Peyer's patch (tissue), 4 donors: ENCODE measurements around the gene QPRT.

ENCODE experiments used
- CTCF ChIP-seq, 6 experiments: fragments of 450-650 bp in 4 of 6; fragments of 200-600 bp in 2 of 6; sonication (generic) in 1 of 6; IDR thresholded peaks; one replicate each; pipeline ENCODE4 v1.5.1; 2017 to 2019; ENCODE audit warnings: antibody characterized with exemption in 6 of 6, mild to moderate bottlenecking in 3 of 6, moderate library complexity in 1 of 6
- POLR2A ChIP-seq, 2 donors: fragments of 450-650 bp; IDR thresholded peaks; one replicate each; pipeline ENCODE4 v1.5.1; 2017; ENCODE audit warnings: antibody characterized with exemption in 2 of 2, mild to moderate bottlenecking in 2 of 2, moderate library complexity in 2 of 2

DNA sequence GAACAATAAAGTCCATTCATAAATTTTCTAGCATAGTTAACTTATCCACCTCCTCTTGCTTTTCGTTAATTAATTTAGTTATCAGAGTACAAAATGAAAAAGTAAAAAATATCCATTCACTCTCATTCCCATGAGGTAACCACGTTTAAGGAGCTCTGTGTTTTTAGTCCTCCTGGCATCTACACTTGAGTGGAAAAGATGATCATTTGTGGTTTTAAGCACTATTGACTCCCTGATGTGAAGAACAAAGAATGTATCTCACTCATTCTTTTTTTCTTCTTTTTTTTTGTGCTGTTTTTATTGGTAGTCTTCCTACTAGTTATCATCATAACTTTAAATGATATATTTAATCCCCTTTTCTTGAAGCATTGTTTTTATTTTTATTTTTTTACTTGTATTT, 26.1 kb downstream of the QPRT start:
- TF ChIP-seq CTCF (IDR thresholded peaks at IDR 0.05) = no peak
- no peak for TF ChIP-seq POLR2A (IDR thresholded peaks at IDR 0.05)
